Posterior cingulate gyrus (tissue), 11 donors: ENCODE data around the gene YEATS2.
"Not testable (repeated sequence)": the region's sequence is repeated elsewhere in the genome, so short reads cannot be mapped to it uniquely, and the experiment has no call there.

Experiments used
- DNase-seq, 10 donors: peaks; one replicate each; pipeline versions ENCODE4 v3.0.0 to v3.0.0-alpha.2; 2020 to 2021; ENCODE audit warnings: mixed read lengths in 3 of 10
- intact Hi-C: fragments of 100-400 bp; cut with DNase I; formaldehyde crosslinking; loops from one replicate; pipeline ENCODE4 v1.15.1; 2023

The YEATS2 gene

GRCh38 chr3:183769453-183769852, 71.9 kb downstream of the YEATS2 start:
- DNase-seq, result no peak
- intact Hi-C loops, result loop anchor here (10.0 kb wide), 1 partner anchor 115 kb away; the partner anchor contains the start of gene PARL

DNA sequence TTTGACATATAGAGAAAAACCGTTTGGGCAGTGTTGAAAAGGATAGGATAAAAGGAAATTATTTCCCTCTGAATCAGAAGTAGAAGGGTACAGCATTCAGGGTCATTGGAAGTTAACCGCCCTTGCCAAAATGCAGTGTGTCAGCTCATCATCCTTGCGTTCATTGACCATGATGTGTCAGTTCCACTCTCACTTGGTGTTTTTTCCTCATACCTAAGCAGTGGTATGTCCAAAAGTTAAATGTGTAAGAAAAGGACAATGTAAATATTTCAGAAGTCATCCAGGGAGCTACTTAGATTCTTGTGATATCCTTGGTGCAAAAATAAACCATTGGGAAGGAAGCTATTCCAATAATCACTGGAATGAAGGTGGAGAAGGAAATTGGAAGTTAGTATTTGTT, 77.0 kb downstream of the YEATS2 start:
- intact Hi-C loops, result no loop called here
- DNase-seq, result no peak

GRCh38 chr3:183775781-183776180, 78.2 kb downstream of the YEATS2 start:
- intact Hi-C loops, result no loop called here
- peak in 8 of 10 donors; percentile 31 to 90 (median 42) for DNase-seq

DNA sequence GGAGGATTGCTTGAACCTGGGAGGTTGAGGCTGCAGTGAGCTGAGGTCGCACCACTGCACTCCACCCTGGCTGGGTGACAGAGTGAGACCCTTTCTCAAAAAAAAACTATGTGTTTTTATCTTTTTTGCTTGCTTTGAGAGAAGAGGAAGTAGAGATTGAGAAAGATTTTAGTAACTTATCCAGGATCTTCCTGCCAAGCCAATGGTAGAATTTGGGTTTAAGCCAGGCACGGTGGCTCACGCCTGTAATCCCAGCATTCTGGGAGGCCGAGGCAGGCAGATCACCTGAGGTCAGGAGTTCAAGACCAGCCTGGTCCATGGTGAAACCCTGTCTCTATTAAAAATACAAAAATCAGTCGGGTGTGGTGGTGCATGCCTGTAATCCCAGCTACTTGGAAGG, 78.9 kb downstream of the YEATS2 start:
- intact Hi-C loops, DNase-seq: not testable (repeated sequence)

DNA sequence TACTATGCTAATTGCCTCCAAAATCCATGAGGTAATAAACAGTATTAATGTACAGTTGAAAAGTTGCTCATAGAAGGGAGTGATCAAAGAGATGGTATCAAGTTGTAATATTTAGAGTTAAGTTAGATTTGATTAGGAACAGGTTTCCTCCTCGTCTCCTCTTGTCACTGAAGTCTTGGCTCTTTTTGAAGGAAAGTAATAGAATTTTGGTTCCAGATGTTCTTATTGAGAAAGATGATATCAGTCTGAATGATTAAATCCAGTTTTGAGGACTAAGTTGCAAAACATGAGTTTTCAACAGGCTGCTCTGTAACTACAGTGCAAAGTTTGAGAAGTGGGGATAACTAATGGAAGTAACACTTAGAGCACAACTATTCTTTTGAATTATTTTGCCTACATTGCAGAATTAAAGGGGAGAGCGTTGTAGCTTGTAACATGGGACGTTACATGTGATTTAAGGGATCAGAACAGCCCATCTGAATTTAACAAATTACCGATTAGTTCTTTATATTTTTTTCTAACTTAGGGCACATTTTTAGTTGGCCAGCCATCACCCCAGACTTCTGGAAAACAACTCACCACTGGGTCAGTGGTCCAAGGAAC, 79.5 kb downstream of the YEATS2 start:
- intact Hi-C loops, result no loop called here
- no peak for DNase-seq

GRCh38 chr3:183779896-183780465, 82.4 kb downstream of the YEATS2 start:
- intact Hi-C loops, result no loop called here
- peak in 2 of 10 donors; percentile 44 to 78 for DNase-seq

DNA sequence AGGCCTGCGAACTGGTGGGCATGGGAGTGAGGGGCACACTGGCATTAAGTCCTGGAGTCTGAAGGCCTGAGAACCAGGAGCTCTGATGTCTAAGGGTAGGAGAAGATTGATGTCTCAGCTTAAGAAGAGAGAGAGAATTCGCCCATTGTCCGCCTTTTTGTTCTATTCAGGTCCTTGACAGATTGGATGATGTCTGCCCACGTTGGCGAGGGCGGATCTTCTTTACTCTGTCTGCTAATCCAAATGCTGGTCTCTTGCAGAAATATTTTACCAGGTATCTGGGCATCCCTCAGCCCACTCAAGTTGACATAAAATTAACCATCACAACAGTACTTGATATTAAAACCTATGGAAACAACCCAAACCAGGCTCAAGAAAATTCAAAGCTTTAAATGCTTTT, 83.6 kb downstream of the YEATS2 start:
- intact Hi-C loops, result no loop called here
- DNase-seq, result peak in 2 of 10 donors; percentile 23 to 56

- DNase-seq, result no peak
- intact Hi-C loops, result no loop called here
Measured at GRCh38 chr3:183782576-183783276, 85.1 kb downstream of the YEATS2 start.

DNA sequence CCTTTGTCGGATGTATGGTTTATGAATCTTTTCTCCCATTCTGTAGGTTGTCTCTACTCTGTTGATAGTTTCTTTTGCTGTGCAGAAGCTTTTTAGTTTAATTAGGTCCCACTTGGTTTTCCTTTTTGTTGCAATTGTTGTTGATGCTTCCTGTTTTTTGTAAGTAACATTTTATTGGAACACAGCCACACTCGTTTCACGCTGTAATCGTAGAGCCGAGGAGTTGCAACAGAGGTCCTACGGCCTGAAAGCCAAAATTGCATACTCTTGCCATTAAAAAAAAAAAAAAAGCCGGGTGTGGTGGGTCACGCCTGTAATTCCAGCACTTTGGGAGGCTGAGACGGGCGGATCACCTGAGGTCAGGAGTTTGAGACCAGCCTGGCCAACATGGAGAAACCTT, 86.9 kb downstream of the YEATS2 start:
- DNase-seq, intact Hi-C loops: not testable (repeated sequence)

- intact Hi-C loops, result no loop called here
Measured at GRCh38 chr3:183789826-183790225, 92.2 kb downstream of the YEATS2 start.

DNA sequence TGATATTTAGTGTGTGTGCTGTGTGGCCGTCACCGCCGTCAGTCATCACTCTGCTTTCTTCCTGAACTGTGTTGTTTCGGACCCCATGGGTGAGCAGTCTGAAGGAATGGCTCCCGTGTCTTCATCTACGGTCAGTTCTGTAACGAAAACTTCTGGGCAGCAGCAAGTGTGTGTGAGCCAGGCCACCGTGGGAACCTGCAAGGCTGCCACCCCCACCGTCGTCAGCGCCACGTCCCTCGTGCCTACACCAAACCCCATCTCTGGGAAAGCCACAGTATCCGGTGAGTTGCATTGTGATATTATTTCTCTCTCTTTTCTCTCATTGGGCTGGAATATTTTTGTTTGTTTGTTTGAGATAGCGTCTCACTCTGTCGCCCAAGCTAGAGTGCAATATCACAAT, 93.1 kb downstream of the YEATS2 start:
- intact Hi-C loops, result no loop called here
- DNase-seq, result no peak

More at GRCh38 chr3:183789826-183790225, 92.2 kb downstream of the YEATS2 start:
- DNase-seq, result no peak

DNA sequence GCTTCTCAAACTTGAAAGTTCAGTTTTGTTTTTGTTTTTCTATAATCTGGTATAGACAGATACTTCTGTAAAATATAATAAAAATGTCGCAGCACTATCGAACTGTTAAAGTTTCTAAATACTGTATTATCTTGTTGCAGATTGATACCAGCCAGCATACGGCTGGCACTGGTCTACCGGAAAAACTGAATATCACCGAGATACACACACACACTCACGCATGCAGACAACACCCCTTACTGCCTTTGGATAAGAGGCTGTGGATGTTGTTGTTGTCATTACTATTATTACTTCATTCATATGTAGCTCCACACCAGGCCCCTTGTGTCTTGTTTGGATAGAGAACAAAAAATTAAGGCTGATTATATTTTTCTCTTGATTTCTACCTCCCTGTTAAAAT, 95.4 kb downstream of the YEATS2 start:
- intact Hi-C loops, result no loop called here
- no peak for DNase-seq

DNA sequence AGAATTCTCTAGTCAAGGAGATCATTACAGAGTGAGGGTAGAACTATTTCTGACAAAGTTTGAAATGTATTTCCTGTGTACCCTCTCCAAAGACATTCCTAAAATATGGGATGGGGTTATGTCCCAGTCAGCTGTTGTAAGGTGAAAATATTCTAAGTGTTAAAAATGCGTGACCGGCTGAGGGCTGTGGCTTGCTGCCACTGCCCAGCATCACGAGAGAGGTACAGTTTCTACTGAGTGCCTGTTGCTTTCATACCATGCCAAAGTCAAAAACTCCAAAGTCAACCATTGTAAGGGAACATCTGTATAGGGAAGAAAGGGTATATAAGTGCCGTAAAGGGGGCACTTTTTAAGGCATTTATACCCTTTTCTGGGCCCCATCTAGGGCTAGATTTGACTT, 96.9 kb downstream of the YEATS2 start:
- no peak for DNase-seq
- intact Hi-C loops, result no loop called here

DNA sequence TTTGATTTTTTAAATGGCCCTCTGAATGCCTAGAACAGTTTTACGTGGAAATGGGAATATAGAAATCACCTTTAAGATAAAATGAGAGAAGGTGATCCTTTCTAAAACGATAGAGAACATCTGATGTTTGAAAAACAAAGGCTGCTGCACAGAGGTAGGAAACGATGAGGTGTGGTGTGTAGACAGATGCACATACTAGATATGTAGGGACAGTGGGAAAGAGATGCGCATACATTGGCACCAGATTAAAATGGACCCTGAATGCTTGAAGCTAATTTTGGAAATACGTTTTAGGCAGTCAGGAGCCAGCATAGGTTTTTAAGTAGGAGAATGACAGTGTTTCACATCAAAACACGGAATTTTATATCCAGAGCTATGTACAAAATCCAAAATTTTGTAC, 98.8 kb downstream of the YEATS2 start:
- DNase-seq, result no peak
- intact Hi-C loops, result no loop called here

- no peak for DNase-seq
- intact Hi-C loops, result no loop called here
Measured at GRCh38 chr3:183797996-183798395, 100.4 kb downstream of the YEATS2 start.

GRCh38 chr3:183799461-183799860, 101.9 kb downstream of the YEATS2 start:
- DNase-seq, result peak in 1 of 10 donors; percentile 19
- intact Hi-C loops, result no loop called here

DNA sequence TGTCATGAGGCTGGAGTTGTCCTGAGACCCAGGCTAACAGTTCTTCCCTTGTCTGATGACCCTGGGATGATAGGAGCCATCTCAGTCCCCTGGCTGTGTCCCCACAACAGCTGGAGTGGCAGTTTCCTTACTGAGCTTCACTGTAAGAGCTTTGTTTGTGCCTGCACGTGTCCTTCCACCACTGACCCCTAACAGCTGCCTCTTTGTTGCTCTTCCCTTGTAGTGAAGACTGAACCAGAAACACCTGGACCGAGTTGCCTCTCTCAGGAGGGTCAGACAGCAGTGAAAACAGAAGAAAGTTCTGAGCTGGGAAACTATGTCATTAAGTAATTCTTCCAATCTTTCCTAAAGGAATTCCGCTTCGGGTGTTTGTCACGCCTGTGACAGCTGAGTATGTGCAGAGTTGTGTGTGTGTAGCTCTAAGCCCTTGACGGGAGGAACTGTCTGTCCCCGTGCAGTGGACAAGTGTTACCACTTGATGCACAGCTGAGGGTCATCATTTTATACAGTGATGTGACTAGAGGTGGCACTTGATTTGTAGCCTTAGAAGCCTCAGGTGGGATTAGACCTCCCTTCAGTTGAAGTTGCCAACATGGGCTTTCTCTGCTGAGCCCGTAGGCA, 102.8 kb downstream of the YEATS2 start:
- peak in 8 of 10 donors; percentile 48 to 96 (median 78) for DNase-seq
- intact Hi-C loops, result no loop called here

DNA sequence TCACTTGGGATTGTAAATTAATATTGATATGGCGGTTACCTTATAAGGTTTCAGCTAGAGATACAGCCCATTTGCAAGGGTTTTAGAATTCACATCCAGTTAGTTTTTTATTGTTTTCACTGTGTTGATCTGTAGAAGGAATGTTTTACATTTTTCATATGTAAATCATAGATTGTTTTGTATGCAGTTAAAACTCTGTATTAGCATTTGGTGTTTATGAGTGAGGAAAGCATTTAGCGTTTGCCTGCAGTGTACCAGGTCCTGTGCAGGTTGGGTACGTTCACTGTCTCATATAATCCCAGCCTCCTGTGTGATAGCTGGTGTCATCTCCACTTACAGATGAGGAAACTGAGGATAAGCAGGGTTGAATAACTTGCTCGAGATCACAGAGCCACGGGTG, 104.0 kb downstream of the YEATS2 start:
- intact Hi-C loops, result no loop called here
- DNase-seq, result no peak

DNA sequence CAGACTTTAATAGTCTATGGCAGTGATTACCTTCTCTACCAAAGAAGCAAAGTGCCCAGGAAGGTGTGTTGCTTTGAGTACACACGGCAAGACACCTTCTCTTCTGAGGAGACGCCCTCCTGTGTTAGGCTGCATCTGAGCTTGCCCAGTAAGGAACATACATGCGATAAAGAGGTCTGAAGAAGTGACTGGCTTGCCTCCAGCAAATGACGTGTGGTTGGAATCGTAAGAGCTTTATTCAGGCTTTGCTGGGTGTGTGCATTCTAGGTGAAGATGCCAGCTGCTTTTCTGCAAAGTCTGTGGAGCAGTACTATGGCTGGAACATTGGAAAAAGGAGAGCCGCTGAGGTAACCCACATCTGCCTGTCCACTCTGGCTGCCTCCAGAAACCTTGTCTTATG, 105.4 kb downstream of the YEATS2 start:
- peak in 1 of 10 donors; percentile 87 for DNase-seq
- intact Hi-C loops, result no loop called here

DNA sequence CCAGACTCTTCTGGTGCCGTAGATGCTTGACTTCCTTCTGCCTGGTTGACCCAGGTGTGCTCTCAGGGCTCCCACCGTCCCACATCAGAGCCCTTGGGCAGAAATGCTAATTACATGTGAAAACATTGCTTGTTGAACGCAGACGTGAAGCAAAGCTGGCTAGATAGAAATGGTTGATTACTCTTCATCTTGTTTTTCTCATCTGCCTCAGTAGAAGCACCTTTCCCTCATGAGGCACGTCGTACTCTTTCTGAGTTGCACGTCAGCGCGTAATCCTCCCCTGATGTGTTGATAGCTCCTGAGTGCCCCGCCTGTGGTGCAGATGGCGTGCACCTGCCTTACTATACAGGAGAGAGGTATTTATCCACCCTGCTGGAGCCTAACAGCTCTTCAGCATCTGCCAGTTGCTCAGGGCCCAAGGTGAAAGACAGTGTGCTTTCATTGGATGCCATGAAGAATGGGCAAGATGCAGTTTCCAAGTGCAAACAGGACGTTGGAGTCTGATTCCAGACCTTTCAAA, 109.7 kb downstream of the YEATS2 start:
- intact Hi-C loops, result no loop called here
- DNase-seq, result peak in 1 of 10 donors; percentile 69

GRCh38 chr3:183807881-183808280, 110.3 kb downstream of the YEATS2 start:
- intact Hi-C loops, result no loop called here
- no peak for DNase-seq
